ENCODE measurements around the gene ATG14. TPM values are rescaled to one million over a fixed set of nuclear protein-coding genes. Genes with fewer than 3 reads are reported as not detected.
"Not testable (repeated sequence)": the region's sequence is repeated elsewhere in the genome, so short reads cannot be mapped to it uniquely, and the experiment has no call there.

ATG14 gene
- total RNA-seq, 1 donor from 2014 or later: 21.7 TPM

DNA sequence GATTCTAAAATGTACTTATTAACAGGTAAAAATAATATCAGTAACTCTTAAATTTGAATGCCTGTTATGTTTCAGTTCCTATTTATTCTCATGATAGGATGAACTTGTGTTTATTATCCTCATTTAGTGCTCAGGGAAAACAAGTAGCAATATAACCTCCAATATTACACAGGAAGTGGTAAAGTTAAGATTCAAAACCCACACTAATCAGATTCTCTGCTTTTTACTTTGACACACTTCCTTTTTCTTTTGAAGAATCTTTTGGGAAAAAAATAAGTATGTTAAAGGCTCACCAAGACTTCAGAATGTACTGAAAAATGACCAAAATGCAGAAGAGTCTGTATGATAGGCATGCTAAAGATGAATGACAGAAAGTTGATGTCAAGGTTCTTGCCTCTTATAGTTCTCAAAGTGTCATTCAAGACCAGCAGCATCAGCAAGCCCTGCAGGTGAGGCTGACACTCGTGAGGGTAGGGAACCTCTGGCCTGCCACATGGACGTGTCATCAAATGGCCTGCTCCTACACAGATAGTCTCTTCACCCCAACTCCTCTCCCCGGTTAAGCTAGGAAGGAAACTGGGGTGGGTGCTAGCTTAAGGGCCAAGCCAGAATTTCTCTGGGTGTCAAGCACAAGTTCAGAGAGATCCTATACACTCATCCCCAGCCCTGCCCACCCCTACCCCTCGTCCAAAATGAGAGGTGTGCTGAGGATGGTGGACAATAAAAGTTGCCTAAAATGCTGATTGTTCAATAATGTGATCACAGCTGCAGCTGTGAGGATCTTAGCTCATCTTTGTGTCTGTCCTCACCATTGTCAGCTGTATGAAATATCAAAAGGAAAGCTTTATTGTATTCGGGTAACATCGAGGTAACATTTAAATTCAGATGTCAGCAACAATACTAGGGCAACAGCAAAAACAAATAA lies 22.5 kb upstream of the ATG14 start:
- no peak for DNase-seq

DNA sequence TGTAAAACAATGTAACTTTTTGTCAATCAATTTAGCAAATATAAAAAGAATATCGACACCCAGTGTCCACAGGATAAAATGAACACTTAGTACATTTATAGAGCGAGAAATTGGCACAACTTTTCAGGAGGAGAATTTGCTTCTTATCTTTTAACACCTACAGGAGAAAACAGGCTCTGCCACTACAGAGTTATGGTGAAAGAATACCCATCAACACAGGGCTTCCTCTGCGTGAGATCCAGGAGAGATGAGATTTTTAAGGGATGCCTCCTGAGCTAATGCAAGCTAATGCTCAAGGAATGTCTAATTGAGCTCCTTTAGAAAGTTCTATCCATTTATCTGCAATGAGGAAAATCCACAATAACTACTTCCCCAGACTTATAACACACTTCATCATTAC lies 21.0 kb upstream of the ATG14 start:
- no peak for DNase-seq

DNA sequence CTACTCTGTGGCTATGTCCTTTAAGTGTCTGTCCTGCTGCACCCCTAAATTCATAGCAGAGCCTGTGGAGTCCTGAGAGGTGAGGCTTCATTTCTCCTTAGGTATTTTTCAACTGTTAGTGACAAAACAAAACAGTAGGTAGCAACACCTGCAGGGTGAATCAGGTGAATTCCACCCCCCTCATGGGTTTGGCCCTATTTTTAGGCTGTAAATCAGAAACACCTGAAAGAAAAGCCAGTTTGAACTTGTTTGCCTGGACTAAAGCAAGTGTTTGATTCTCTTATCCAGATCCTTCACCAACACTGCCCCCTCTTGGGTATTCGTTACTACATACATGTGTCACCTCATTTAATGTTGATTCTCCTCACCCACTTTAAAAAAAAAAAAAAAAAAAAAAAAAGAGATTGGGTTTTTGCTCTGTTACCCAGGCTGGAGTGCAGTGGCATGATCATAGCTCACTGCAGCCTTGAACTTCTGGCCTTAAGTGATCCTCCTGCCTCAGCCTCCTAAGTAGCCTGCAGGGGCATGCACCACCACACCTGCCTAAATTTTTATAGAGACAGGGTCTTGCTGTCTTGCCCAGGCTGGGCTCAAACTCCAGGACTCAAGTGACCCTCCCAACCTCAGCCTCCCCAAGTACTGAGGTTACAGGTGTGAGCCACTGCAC lies 18.5 kb upstream of the ATG14 start:
- peak; percentile 60 for DNase-seq

DNA sequence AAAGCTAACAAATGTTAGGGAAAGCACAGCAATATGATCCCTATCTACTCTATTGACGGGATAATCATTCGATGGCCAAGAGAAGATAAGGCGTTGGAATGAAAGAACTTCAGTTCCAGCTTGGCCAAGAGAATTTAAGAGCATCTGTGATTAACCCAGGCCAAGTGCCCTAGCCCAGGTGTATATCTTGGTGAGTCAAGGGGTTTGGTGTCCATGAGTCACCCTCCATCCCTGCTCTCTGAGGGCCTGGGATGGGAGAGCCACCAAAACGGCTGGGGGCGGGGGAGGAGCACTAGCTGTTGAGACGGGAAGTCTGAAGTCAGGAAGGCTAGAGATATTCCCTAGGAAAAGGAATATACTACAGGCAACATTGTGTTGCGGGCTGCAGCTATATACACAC lies 15.8 kb upstream of the ATG14 start:
- DNase-seq: no peak

DNA sequence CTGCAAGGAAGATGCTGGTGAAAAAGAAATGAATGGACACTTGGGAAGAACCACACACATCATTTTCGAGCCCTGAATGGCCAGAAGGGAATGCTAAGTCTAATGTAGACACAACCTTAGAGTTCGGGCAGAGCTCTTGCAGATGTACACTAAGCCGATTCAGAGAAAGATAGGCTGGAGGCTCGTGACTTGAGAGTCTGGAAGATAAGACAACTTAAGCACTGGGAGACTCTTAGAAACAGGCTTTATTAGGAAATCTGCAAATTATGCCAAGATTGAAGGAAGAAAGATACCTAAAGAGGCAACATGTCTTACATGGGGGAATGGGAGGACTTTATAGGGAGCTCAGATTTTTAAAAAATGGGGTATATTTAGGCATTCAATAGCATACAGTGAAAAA lies 15.3 kb upstream of the ATG14 start:
- DNase-seq: no peak

DNA sequence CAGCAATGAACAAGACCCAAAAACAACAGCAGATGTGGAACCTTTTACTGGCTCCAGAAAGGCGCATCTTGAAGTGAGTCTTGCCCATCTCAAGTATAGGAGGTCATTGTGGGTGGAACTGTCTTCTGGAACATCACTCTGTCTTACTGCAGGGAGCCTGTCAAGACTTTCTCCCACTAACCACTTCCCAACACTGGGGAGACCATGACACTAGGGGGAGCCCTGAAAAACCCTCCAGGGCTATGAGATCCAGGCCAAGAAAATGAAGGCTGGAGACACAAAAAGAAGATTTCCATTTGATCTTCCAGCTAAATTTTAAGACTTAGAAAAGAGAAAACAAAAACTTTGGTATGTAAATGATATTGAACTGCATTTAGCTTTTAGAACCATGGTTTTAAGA lies 13.5 kb upstream of the ATG14 start:
- DNase-seq: no peak

DNA sequence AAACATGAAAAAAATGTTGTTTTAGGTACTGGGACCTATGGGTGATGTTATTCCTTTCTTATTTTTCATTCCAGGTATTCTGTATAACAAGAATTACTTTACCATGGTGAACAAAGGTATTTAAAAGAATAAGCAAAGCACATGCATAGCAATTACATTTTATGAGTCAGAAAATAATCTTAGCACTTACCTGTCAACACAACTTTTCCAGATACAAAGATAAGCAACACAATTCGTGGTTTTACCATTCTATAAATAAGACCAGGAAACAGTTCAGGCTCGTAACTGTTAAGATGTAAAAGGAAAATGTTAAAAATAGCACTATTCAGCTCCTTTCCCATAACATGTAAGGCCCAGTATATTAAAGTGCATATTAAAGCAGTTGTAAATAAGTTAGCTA lies 12.3 kb upstream of the ATG14 start:
- no peak for DNase-seq

DNA sequence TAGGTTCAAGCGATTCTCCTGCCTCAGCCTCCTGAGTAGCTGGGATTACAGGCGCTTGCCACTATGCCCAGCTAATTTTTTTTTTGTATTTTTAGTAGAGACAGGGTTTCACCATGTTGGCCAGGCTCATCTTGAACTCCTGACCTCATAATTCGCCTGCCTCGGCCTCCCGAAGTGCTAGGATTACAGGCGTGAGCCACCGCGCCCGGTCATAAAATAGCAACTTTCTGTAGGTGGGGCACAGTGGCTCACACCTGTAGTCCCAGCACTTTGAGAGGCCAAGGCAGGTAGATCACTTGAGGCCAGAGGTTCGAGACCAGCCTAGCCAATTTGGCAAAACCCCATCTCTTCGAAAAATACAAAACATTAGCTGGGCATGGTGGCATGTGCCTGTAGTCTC lies 10.7 kb upstream of the ATG14 start:
- DNase-seq: not testable (repeated sequence)

DNA sequence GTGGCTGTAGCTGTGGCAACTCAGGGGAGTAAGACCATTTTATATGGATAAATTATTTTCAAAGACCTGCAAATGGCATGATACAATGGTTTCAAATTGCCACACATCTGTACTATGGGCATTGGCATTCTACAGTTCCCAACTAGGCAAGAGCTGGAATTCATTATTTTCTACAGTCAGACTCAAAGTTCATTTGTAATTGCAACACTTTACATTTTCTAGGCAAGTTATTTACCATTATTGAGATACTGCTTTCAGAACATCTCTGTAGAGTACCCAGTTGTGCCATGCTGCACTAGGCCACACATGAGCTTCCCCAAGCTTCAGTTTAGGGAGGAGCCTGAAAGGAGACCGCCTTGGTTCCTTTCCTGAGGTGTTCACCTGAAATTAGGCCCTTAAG lies 8.0 kb upstream of the ATG14 start:
- no peak for DNase-seq

DNA sequence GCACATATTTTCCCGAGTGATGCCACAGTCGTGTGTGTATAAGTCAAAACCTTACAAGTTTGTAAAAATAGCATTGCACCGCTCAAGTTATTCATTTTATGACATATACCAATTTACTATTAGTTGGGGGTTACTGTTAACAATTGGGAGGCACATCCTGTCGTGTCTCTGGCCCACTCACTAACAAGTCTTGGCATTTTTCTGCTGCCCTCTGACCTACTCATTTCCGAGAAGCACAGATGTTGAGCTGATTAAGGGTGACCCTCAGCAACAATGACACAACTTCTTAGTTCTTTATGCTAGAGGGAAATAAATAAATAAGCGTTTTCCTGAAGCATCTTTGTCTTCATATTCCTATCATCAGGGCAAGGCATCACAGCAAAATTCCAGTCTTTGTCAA lies 6.8 kb upstream of the ATG14 start:
- DNase-seq: no peak

DNA sequence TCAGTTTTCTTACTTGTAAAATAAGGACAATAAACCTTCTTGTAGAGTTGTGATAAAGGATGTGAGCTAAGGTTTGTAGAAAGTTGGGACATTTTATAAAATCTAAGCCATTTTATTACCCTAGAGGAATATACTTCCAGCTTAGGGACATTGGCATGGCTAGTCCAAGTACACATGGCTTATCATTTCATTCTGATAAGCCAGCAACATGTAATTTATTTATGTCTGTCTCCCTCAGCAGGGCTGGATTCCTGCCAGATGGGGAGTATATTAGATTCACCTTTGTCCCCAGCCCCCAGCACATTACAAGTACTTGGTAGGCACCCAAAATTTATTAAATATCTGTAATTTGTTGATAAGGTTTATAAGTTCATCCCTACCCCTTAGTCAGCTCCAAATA lies 6.3 kb upstream of the ATG14 start:
- DNase-seq: no peak

DNA sequence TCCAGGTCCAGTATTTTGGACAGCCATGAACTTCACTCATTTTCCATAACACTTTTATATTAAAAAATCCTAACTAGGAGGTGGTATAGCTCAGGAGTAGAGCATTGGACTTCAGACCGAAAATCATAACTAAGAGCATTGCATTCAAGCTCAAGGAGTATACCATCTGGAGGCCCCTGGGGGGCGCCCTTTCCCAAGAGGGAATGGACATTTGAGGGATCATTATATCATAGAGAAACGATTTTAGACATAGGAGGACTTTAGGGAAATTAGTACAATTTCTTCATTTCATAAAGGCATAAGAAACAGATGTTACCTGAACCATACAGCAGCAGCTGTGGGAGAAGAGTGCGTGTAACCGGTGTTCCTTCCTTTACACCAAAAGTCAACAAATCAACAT lies 5.2 kb upstream of the ATG14 start:
- no peak for DNase-seq

DNA sequence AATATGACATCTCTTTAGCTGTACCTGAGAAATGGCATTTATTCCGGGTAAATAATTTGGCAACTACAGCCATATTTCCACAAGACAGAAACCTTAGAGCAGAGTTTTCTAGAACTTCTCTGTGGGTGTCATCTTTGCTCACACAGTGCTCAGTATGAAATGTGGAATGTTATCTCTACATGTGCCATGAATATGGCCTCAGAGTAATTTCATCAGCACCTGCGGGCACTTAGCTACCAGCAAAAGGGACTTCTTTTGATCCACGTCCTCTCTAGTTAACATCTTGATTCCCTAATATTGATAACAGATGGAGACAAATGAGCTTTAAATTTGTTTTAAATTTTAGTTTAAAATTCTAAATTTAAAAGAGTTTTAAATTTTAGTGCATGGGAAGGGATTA lies 2.9 kb upstream of the ATG14 start:
- no peak for DNase-seq

DNA sequence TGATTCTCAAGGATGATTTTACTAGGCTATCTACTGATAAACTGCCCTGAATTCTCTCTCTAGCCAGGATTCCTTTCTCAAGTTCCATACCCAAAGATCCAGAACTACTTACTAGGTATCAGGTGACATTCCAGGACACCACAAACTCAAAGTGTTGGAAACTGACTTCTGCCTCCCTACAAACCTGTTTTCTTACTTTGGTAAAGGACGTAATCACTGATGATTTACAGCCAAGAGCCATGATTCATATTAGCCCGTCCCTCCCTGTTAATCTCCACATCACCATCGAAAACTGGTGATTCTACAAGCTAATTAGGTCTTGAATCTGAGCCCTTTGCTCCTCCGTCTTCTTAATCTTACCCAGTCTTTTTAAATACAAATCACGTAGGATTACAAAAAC lies 1.0 kb upstream of the ATG14 start:
- no peak for DNase-seq

DNA sequence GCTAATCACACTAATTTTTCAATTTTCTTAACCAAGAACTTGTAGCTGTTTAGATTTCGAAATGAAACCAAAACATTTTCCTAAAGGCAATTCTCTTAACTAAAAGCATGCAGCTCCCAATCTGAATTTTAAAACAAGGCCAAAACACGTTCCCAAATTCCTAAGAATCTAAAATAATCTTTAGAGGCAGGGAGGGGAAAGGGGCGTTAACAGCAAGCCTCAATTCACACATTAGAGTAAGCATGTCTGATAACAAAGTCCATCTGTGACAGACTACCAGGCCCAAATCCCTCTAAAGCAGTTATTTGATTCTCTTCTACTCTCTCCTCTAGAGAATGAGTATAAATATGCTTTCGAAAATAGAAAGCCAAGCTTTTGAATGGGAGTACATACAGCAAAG lies 754 bp downstream of the ATG14 start:
- DNase-seq: no peak

DNA sequence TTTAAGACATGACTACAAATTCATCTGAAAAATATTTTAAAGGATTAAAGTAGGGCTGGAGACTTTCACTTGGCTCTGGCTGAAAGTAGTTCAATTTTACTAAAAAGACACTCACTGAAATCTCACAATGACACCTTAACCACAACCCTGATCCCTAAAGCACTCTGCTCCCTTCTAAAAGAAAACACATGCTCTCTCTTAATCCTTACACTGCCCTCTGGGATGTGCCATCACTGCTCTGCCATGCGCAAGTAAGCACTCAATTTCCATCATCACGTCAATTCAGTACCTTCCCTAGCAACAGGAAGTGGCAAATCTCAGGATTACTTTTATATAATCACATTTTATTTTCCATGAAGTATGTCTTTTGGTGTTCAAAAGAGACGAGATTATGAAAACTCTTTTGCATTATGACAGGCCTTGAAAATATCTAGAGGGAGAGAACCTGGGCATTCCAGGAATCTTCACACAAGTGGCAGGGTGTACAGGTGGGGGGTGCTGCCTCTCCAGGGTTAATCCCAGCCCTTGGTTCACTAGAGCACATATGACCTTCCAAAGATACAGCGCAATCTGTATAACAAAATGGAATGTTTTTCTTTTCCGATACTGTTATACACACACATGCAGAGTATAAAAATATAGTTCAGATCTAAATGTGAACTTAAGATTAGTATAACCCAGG lies 7.3 kb downstream of the ATG14 start:
- no peak for DNase-seq

DNA sequence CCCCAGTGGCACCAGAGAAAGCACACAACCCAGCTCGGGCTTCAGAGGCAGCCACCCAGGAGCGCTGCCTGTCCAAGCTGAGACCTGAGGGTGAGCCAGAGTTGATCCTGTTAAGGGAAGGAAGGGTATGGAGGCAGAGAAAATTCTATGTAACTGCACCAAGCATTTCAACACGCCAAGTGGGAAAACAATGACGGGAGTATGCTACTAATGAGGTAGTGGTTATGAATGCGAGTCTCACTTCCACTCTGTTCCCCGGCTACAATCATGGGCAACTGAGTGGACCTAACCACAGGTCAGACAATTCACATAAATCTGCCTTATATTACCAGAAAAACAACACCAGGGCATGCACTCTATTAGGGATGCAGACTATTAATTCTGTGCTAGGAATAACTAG lies 9.9 kb downstream of the ATG14 start:
- DNase-seq: no peak

DNA sequence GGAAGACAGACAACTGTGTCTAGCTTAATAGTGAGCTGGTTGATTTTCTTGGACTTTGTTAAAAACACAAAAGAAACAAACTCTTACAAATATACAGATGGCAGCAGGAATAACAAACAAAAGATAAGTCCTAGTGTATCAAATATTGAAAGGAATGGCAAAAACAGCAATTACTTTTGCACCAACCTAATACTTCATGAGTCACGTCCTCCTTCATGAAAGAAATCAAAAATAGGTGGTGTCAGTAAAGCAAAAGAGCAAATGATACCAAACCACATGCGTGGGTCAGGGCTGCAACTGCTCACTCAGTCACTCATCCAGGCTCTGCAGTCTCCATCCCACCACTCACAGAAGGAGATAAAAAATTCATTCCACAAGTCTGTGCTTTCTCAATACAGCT lies 11.8 kb downstream of the ATG14 start:
- no peak for DNase-seq

DNA sequence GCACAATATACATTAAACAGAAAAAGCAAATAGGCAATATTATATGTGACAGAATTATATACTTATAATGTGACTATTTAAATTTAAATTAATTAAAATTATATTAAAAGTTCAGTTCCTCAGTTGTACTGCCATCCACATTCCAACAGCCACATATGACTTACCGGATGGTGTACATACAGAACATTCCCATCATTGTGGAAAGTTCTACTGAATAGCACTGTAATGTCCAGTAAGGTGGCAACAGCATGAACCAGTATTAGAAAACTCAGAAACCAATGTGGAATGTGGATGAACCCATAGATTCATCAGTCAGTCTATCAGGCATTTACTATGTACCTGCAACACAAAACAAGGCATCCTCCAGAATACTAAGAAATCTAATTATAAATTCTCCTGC lies 12.4 kb downstream of the ATG14 start:
- no peak for DNase-seq

DNA sequence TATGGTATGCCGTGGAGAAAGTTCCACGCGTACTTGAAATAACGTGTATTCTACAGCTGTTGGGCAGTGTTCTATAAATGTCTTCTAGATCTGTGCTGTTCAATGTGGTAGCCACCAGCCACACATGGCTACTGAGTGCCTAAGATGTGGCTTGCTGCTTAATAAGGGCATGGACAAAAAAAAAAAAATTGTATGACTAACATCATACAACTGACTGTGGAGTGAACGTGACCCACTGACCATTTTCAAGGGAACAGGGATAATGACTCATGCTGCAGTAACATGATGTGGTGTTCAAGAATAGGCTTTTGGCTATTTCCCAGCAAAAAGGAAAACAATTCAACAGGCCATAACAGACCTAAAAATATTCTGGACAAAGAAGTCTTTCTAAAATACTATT lies 13.0 kb downstream of the ATG14 start:
- peak; percentile 46 for DNase-seq

DNA sequence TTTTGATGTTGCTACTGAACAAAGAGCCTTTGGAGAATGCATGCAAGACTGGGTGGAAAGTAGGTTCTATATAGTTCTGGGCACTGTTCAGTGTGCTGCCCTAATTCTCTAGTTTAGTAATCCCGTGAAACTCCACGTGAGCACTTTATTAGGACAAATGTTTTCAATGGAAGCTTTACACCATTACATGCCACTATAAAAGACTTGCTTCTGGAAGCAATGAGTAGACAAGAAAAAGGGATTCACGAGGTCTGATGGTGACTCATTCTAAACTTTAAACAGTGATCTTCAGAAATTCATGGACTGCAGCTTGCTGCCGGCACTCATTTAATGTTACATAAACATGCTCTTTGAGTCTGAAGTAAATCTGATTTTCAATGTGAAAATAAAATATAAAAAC lies 22.3 kb downstream of the ATG14 start:
- no peak for DNase-seq

DNA sequence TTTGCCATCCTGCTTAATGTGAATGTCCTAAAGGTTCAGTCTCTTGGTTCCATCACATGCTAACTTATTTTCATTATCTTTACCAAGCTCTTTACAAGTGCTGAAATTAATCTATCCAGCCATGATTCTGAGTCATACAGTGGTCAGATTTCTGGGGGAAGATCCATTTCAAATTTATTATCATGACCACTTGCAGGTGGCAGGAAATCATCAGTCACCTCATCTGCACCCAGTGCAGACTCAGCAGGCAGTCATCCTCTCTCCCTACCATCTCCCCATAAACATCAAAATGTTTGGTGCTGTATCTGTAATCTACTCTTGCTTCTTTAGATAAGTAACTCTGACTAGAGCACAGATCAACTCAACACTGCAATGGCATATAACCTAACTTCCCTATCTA lies 23.5 kb downstream of the ATG14 start:
- no peak for DNase-seq

DNA sequence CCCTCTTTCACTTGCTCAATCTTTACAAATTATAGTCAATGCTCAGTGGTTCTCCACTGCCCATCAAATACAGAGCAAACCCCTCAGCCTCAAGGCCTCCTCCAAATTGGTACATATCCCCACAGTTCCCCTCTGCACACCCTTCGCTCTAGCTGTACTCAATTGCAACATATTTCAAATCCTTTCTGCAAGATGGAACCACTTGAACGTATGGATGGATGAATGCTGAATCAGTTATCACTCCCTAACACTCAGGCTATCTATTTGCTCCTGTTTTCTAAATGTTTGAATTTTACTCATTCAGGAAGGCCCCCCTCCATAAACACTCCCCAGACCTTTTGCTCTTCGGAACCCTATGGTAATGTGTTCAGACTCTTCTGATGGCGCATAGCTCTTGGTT lies 24.5 kb downstream of the ATG14 start:
- no peak for DNase-seq

All from tongue (tissue), 2 donors.